Tibial artery (tissue), 4 donors: Measurements from ENCODE around the gene PLEKHJ1.
A peak's percentile ranks its signal among the peaks of the same experiment; 100 is the strongest.

Source experiments
- DNase-seq, 2 donors: peaks; one replicate each; pipeline ENCODE4 v3.0.0-alpha.2; 2019
- H3K27ac ChIP-seq, 2 donors: fragments of 200-600 bp; sonication (generic) in 1 of 2; 1 replicate in 1 of 2; 2 replicates in 1 of 2; pipeline ENCODE4 v1.5.1; 2018 to 2019; ENCODE audit warnings: mild to moderate bottlenecking in 1 of 2
- H3K27me3 ChIP-seq, 2 donors: fragments of 200-600 bp; sonication (generic) in 1 of 2; one replicate each; pipeline versions ENCODE4 v1.5.1 to v1.6.0; 2016 to 2019
- H3K36me3 ChIP-seq, 3 donors: fragments of 200-600 bp; sonication (generic) in 2 of 3; one replicate each; pipeline ENCODE4 v1.5.1; 2016 to 2019; ENCODE audit warnings: mild to moderate bottlenecking in 2 of 3
- H3K4me1 ChIP-seq, 4 donors: fragments of 200-600 bp; sonication (generic) in 2 of 4; 1 replicate in 3 of 4; 2 replicates in 1 of 4; pipeline ENCODE4 v1.5.1; 2016 to 2019
- H3K4me3 ChIP-seq, 2 donors: fragments of 200-600 bp; sonication (generic) in 1 of 2; 1 replicate in 1 of 2; 2 replicates in 1 of 2; pipeline ENCODE4 v1.5.1; 2018 to 2019; ENCODE audit warnings: mild to moderate bottlenecking in 2 of 2
- H3K9me3 ChIP-seq, 3 donors: fragments of 200-600 bp; sonication (generic) in 1 of 3; one replicate each; pipeline ENCODE4 v1.5.1; 2016 to 2019
- intact Hi-C: fragments of 100-400 bp; cut with DNase I; formaldehyde crosslinking; loops from one replicate; pipeline ENCODE4 v1.15.0; 2023; ENCODE audit warnings: low total_unique reads
- TF ChIP-seq, protein P1 (sequence below), 2 experiments: fragments of 200-600 bp in 1 of 2; fragments of 450-650 bp in 1 of 2; IDR thresholded peaks; one replicate each; pipeline ENCODE4 v1.5.1; 2017 to 2019; ENCODE audit warnings: antibody characterized with exemption in 2 of 2, mild to moderate bottlenecking in 1 of 2, moderate library complexity in 1 of 2

PLEKHJ1 gene

DNA sequence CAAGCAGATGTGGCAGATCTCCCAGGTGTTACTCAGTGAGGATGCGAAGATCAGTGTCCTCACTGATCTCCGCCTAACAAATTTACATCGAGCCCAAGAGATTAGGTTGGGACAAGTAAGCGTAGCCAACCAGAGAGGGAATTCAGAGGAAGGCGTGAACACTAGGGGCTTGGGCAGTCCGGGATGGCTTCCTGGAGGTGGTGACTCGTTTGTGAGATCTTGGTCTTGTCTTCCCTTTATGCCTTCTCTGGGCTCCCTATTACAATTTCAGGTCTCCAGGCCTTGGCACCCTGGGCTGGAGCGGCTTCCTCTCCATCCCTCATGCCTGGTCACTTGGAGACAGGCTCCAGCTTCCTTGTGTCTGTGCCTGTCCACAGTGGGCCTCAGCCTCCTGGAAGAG, 6.7 kb upstream of the PLEKHJ1 start:
- H3K36me3 ChIP-seq = peaks cover 46 to 51% (median 48%) of the 10 kb centered on the region in 3 donors
- peaks cover 0 to 21% of the 10 kb centered on the region in 2 donors for H3K27me3 ChIP-seq
- H3K9me3 ChIP-seq = no peaks in the 10 kb centered on the region
- no peak overlapping the region for H3K4me3 ChIP-seq
- DNase-seq = no peak
- TF ChIP-seq, protein P1, sequence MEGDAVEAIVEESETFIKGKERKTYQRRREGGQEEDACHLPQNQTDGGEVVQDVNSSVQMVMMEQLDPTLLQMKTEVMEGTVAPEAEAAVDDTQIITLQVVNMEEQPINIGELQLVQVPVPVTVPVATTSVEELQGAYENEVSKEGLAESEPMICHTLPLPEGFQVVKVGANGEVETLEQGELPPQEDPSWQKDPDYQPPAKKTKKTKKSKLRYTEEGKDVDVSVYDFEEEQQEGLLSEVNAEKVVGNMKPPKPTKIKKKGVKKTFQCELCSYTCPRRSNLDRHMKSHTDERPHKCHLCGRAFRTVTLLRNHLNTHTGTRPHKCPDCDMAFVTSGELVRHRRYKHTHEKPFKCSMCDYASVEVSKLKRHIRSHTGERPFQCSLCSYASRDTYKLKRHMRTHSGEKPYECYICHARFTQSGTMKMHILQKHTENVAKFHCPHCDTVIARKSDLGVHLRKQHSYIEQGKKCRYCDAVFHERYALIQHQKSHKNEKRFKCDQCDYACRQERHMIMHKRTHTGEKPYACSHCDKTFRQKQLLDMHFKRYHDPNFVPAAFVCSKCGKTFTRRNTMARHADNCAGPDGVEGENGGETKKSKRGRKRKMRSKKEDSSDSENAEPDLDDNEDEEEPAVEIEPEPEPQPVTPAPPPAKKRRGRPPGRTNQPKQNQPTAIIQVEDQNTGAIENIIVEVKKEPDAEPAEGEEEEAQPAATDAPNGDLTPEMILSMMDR (IDR thresholded peaks at IDR 0.05) = no peak
- H3K27ac ChIP-seq = no peak overlapping the region
- H3K4me1 ChIP-seq = peaks cover 0 to 57% (median 44%) of the 10 kb centered on the region in 4 donors
- intact Hi-C loops = no loop called here

DNA sequence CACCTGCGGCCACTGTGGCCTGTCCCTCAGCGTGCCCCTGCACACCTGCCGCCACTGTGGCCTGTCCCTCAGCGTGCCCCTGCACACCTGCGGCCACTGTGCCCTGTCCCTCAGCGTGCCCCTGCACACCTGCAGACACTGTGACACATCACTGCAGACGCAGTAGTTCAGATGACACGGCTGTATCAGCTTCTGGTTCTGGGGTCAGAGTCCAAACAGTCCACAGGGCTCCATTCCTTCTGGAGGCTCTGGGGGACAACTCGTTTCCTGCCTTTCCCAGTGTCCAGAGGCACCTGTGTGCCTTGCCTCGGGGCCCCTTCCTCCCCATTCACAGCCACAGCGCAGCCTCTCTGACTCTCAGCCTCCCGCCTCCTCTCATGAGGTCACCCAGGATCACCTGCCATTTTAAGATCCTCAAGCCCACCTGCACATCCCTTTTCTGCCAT, 6.0 kb upstream of the PLEKHJ1 start:
- Histone ChIP-seq H3K4me3 (no peak overlapping the region), H3K27ac (no peak overlapping the region), H3K36me3 (peaks cover 39 to 44% (median 41%) of the 10 kb centered on the region in 3 donors), H3K9me3 (no peaks in the 10 kb centered on the region), H3K4me1 (peaks cover 0 to 64% (median 51%) of the 10 kb centered on the region in 4 donors), H3K27me3 (peaks cover 0 to 21% of the 10 kb centered on the region in 2 donors)
- no peak for DNase-seq
- intact Hi-C loops = no loop called here
- TF ChIP-seq, protein P1 (IDR thresholded peaks at IDR 0.05) = no peak

DNA sequence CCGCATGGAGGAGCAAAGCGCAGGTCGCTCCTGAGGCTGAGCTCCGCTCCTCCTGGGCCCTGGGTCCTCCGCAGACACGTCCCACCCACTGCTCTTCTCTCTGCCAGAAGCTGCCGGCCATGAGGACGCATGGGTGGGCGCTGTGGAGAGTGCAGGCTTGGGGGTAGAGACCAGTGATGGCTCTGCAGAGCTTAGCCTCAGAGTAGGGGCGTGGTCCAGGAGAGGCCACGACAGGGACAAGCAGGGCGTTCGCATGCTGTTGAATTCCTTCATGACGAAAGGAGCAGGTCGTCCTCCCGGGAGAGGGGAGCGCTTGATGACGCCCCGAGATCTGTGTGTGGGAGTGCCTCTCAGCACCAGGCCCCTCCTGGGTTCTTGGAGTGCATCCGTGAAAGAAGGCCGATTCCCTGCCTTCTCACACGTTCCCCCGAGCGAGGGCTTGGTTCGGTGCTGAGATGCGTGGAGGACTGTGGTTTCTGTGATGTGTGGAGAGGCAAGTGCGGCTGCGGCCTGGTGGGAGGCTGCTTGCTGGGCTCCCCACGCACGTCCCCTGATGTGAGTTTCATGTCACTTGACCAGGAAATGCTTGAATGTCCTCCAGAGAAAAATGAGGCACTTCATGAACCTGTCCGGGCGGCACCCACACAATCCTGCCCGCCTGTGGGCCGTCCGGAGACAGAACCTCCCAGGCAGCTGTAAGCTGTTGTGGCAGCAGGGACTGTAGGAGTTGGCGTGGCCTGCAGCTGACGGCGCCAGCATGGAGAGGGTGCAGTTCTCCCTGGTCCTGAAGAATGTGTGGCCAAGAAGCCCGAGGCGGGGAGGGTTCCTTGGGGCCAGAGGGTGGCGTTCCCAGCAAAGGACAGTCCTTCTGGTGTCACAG, 5.0 kb upstream of the PLEKHJ1 start:
- peak overlapping the region in 1 of 2 donors; percentile 48 for H3K4me3 ChIP-seq
- DNase-seq = no peak
- intact Hi-C loops = no loop called here
- TF ChIP-seq, protein P1 (IDR thresholded peaks at IDR 0.05) = no peak
- peaks cover 0 to 13% of the 10 kb centered on the region in 2 donors for H3K27me3 ChIP-seq
- H3K9me3 ChIP-seq = no peaks in the 10 kb centered on the region
- H3K36me3 ChIP-seq = peaks cover 29 to 34% (median 31%) of the 10 kb centered on the region in 3 donors
- H3K27ac ChIP-seq = peak overlapping the region in 1 of 2 donors; percentile 68
- H3K4me1 ChIP-seq = peaks cover 0 to 65% (median 51%) of the 10 kb centered on the region in 4 donors

DNA sequence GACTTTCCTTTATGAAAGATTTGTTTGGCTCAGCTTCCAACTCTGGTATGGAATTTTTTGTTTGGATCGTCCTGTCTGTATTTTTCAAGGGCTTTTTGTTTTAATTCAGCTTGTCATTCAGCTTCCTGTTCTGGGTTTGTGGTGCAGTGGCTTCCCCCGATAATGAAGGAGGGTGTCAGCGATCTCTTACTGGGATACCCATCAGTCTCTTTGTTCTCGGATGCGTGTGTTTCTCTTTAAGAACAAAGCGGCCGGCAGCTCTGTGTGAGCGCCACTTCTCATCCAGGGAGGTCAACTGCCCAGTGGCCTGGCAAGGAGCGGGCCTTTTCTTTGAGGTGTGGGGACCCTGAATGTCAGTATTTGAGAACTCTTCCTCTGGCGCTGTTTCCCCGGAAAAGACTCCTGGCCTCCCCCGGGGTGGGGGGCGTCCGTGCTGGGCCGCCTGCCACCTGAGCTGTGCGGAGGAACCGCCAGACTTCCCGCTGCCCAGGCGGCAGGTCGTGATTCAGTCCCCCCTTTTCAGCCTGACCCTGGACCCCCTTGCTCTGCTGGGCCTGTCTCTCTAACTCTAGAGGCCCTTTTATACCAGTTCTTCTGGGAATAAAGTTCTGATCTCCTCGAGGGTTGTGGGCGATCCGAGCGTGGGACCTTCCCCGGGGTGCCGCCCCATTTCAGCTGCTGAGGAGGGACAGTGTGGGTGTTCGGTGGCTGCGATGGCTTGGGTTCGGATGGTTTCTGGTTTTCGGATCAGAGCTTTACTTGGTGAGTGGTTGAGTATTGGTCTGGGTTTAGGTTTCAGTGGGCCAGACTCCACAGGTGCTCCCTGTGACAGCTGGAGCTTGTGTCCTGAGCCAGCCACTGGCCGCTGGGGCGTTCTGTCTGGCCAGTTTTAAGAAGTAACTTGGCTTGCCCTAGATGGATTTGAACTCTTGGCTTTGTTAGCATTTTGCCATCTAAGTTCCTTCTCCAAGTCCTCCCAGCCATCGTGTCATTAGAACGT, 3.9 kb upstream of the PLEKHJ1 start:
- intact Hi-C loops = loop anchor here (5.0 kb wide), 3 partner anchors 32 to 152 kb away; no protein-coding TSS in a partner anchor
- Histone ChIP-seq H3K4me3 (peak overlapping the region; percentile 37 to 48), H3K27me3 (peaks cover 0 to 3% of the 10 kb centered on the region in 2 donors), H3K4me1 (peaks cover 0 to 71% (median 55%) of the 10 kb centered on the region in 4 donors), H3K27ac (peak overlapping the region; percentile 48 to 68), H3K36me3 (peaks cover 18 to 24% (median 20%) of the 10 kb centered on the region in 3 donors), H3K9me3 (no peaks in the 10 kb centered on the region)
- TF ChIP-seq, protein P1 (IDR thresholded peaks at IDR 0.05) = no peak
- DNase-seq = no peak

DNA sequence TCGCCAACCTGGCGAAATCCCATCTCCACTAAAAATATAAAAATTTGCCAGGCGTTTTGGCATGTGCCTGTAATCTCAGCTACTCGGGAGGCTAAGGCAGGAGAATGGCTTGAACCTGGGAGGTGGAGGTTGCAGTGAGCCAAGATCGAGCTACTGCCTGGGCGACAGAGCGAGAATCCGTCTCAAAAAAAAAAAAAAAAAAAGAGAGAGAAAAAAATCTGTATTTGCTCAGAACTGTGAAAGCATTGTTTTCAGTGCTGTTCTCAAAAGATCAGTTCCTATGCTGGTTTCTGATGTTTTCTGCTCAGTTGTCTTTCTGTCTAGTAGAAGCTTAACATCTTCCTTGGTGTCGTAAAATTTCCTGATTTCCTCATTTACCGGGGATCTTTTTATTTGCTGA, 3.0 kb upstream of the PLEKHJ1 start:
- H3K4me1 ChIP-seq = peaks cover 0 to 80% (median 64%) of the 10 kb centered on the region in 4 donors
- no peaks in the 10 kb centered on the region for H3K27me3 ChIP-seq
- intact Hi-C loops = loop anchor here (5.0 kb wide), 3 partner anchors 33 to 153 kb away; no protein-coding TSS in a partner anchor
- H3K36me3 ChIP-seq = peaks cover 9 to 20% (median 11%) of the 10 kb centered on the region in 3 donors
- no peak for DNase-seq
- no peak overlapping the region for H3K4me3 ChIP-seq
- H3K27ac ChIP-seq = peak overlapping the region in 1 of 2 donors; percentile 68
- TF ChIP-seq, protein P1 (IDR thresholded peaks at IDR 0.05) = no peak
- no peaks in the 10 kb centered on the region for H3K9me3 ChIP-seq
